A172 (cell line): ENCODE measurements around the gene ZNF444. TPM values are rescaled to one million over a fixed set of nuclear protein-coding genes. Genes with fewer than 3 reads are reported as not detected.
"Not testable (repeated sequence)": the region's sequence is repeated elsewhere in the genome, so short reads cannot be mapped to it uniquely, and the experiment has no call there.

Source experiments
- DNase-seq: peaks from one replicate; pipeline ENCODE4 v3.0.0-alpha.2; 2015; ENCODE audit warnings: low spot score
- total RNA-seq: library from RNA; depleted of rRNA; stranded (reverse); fragments of >200 nt; shearing (Covaris generic); gene quantifications from 2 replicates; pipeline ENCODE4 v1.2.3, GENCODE V29; 2014

Gene ZNF444
- total RNA-seq, 1 experiment from 2014 or later = 27.5 TPM

- no peak for DNase-seq
Observed at GRCh38 chr19:56144831-56145230, 3.7 kb downstream of the ZNF444 start.

- no peak for DNase-seq
Observed at GRCh38 chr19:56145698-56146097, 4.6 kb downstream of the ZNF444 start.

- no peak for DNase-seq
Observed at GRCh38 chr19:56146904-56147303, 5.8 kb downstream of the ZNF444 start.

GRCh38 chr19:56147307-56147706 is 6.2 kb downstream of the ZNF444 start:
- no peak for DNase-seq

- no peak for DNase-seq
Observed at GRCh38 chr19:56148096-56148495, 7.0 kb downstream of the ZNF444 start.

- not testable (repeated sequence) for DNase-seq
Observed at GRCh38 chr19:56148955-56149655, 8.0 kb downstream of the ZNF444 start.

GRCh38 chr19:56149656-56150038 is 8.6 kb downstream of the ZNF444 start:
- DNase-seq = no peak

- no peak for DNase-seq
Observed at GRCh38 chr19:56150358-56150757, 9.3 kb downstream of the ZNF444 start.

GRCh38 chr19:56152644-56153043 is 11.6 kb downstream of the ZNF444 start:
- DNase-seq = no peak

- DNase-seq = no peak
Observed at GRCh38 chr19:56153507-56153906, 12.4 kb downstream of the ZNF444 start.

GRCh38 chr19:56155124-56155687 is 14.1 kb downstream of the ZNF444 start:
- no peak for DNase-seq

- DNase-seq = no peak
Observed at GRCh38 chr19:56156768-56157167, 15.7 kb downstream of the ZNF444 start.

- DNase-seq = no peak
Observed at GRCh38 chr19:56158170-56158757, 17.2 kb downstream of the ZNF444 start.

GRCh38 chr19:56159009-56159559 is 18.0 kb downstream of the ZNF444 start:
- DNase-seq = no peak

- DNase-seq = no peak
Observed at GRCh38 chr19:56159622-56160271, 18.7 kb downstream of the ZNF444 start.

GRCh38 chr19:56161534-56161933 is 20.4 kb downstream of the ZNF444 start:
- no peak for DNase-seq

GRCh38 chr19:56162258-56162657 is 21.2 kb downstream of the ZNF444 start:
- peak; percentile 73 for DNase-seq

- DNase-seq = no peak
Observed at GRCh38 chr19:56163097-56163496, 22.0 kb downstream of the ZNF444 start.

GRCh38 chr19:56167064-56167578 is 26.0 kb downstream of the ZNF444 start:
- peak; percentile 34 for DNase-seq

GRCh38 chr19:56170261-56170660 is 29.2 kb downstream of the ZNF444 start:
- peak; percentile 99 for DNase-seq

- no peak for DNase-seq
Observed at GRCh38 chr19:56174086-56174485, 33.0 kb downstream of the ZNF444 start.

GRCh38 chr19:56174550-56174949 is 33.5 kb downstream of the ZNF444 start:
- DNase-seq = no peak
